Ureter (tissue), 1 donor: ENCODE results near the gene DAPK3. TPM values are rescaled to one million over a fixed set of nuclear protein-coding genes. Genes with fewer than 3 reads are reported as not detected.
A peak's percentile ranks its signal among the peaks of the same experiment; 100 is the strongest.
"Not testable (repeated sequence)": the region's sequence is repeated elsewhere in the genome, so short reads cannot be mapped to it uniquely, and the experiment has no call there.

Experiments used
- DNase-seq: peaks from one replicate; pipeline ENCODE4 v3.0.0-alpha.2; 2020; ENCODE audit warnings: low spot score
- total RNA-seq: library from RNA; stranded (reverse); gene quantifications from one replicate; pipeline ENCODE4 v1.2.4, GENCODE V29; 2023
- donor health status: DM: yes; HTN: yes; CAD: no.

Gene DAPK3
- total RNA-seq, 1 donor from 2014 or later: 53.0 TPM

DNA sequence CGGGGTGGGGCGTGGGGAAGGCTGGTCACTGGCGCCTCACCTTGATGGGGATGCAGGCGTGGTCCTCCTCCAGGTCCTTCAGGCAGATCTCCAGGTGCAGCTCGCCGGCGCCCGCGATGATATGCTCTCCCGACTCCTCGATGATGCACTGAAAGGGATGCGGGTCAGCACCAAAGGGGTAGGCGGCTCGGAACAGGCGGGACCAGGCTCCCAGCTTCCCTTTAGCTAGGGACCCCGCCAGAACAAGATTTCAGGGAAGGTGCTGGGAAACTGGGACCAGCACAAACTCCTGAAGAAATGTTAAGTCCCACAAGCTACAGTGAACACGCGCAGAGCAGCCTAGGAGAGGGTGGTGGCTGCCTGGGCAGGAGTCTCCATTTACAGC, 8.4 kb upstream of the DAPK3 start:
- DNase-seq: peak; percentile 44

DNA sequence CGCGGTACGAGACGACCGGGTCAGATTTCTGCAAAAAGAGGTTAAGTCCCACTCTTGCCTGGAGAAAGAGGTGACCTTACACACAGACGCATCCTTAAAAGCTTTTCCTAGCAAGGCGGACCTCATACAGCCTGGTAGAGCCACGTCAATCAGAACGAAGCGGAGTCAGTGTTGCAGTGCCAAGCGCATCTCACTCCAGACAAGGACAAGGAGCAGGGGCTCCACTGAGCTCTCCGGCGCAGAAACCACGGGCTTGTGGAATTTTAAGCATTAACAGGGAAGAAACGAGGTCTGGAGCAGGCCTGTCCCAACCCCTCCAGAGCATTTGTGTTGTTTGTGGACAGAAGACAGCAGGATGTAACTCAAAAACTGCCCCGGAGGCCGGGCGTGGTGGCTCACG, 7.2 kb upstream of the DAPK3 start:
- no peak for DNase-seq

DNA sequence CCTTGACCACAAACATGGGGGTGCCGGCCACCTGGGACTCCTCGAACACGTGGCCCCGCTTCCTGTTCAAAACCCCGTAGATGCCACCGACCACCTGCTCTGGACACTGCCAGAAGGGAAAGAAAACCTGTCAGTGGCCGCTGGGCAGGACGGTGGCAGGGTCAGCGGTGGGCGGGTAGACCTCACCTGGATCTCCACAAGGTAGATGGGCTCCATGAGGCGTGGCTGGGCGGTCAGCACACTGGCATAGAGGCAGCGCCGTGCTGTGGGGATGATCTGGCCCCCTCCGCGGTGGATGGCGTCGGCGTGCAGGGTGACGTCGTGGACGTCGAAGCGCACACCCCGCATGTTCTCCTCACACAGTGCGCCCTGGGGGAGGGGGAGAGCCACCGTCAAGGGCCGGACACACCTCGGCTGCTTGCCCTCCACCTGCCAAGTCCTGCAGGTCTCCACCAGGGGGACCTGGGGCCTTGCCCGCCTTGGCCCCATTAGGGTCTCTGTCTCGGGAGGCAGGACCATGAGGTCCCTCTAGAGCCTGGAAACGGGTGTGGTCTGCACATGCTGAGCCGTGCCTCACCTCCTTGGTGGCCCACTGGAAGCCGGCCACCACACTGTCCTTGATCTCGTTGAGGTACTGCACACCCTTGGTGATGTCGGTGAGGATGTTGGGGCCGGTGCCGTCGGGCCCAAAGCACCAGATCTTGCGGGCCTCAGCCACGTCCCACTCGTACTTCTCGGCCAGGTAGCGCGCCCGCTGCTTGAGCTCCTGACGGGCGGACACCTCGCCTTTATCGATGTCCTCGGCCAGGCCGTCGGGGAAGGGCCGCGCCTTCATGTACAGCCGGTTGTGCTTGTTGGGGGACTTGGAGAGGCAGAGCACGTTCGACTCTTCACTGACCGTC, 6.6 kb upstream of the DAPK3 start:
- peak; percentile 43 for DNase-seq

DNA sequence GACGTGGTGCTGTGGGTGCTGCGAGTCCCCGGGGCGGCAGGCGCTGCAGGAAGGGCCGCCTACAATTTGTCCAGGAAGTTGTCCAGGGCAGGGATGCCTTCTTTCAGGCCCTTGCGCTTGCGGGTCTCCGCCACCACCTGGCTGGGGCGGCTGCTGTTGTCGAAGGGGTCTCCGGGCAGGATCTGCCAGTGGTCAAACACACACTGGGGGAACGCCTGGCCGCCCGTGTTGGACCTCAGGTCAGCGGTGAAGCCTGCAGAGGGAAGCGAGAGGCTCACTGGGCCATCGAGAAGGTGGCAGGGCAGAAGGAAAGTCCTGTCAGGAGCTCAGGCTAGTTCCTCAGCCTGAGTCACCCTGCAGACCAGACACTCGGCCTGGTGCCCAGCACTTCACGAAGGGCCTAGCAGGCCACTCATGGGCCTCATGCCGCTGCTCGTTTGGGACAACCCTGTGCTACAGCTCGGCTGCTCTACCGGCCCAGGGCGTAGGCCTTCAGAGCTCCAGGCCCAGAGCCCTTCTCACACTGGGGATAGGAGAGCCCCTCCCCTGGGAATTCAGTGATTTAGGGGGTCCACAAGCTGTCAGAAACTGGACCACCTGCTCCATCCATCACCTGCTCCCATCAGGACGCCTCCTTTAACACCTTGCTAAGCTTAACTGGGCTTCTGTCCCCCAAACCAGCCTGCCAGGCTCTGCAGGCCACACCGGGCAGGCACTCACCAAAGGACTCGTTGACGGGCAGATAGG, 5.8 kb upstream of the DAPK3 start:
- peak; percentile 55 for DNase-seq

DNA sequence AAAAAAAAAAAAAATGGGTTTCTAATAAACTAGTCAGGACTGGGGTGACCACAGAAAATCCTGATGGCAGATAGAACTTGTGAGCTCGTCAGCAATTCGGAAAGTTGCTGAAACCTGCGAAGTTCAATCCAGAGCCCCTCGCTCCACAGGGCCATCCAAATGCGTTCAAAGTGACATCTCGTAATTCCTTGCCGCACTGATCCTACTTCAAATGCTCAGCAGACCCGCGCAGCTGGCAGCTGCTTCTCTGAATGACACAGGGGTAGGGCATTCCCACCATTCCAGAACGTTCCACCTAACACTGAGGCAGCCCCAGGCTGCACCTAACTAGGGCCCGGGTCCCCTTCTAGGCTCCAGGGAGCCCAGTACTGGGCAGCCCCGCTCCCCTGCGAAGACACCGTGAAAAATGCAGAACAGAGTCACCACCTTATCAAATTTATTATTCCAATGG, 4.8 kb upstream of the DAPK3 start:
- no peak for DNase-seq

DNA sequence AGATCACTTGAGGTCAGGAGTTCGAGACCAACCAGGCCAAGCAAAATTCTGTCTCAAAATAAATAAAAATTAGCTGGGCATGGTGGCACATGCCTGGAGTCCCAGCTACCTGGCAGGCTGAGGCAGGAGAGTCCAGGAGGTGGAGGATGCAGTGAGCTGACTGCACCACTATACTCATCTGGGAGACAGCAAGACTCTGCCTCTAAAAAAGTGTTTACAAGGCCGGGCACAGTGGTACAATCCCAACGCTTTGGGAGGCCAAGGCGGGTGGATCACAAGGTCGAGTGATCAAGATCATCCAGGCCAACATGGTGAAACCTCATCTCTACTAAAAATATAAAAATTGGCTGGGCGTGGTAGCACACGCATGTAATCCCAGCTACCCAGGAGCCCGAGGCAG, 4.2 kb upstream of the DAPK3 start:
- no peak for DNase-seq

DNA sequence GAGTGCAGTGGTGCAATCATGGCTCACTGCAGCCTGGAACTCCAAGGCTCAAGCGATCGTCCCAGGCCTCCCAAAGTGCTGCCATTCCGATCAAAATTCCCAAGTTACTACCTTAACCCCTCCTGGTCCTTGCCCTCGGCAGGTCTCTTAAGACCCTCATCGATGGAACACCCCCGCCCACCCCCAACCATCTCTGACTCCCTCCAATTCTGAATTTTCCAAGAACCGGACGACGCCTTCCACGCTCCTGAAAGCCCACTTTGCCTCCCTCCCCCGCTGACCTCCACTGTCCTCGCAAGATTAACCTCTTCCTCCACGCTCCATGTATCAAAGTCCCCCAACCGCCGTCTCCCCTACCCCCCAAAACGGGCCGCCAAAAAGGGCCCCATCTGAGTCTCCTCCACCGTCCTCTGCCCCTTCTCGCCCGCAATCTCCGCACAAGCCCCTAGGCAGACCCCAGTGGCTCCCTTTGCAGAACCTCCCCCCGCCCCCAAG, 539 bp downstream of the DAPK3 start:
- peak; percentile 49 for DNase-seq

DNA sequence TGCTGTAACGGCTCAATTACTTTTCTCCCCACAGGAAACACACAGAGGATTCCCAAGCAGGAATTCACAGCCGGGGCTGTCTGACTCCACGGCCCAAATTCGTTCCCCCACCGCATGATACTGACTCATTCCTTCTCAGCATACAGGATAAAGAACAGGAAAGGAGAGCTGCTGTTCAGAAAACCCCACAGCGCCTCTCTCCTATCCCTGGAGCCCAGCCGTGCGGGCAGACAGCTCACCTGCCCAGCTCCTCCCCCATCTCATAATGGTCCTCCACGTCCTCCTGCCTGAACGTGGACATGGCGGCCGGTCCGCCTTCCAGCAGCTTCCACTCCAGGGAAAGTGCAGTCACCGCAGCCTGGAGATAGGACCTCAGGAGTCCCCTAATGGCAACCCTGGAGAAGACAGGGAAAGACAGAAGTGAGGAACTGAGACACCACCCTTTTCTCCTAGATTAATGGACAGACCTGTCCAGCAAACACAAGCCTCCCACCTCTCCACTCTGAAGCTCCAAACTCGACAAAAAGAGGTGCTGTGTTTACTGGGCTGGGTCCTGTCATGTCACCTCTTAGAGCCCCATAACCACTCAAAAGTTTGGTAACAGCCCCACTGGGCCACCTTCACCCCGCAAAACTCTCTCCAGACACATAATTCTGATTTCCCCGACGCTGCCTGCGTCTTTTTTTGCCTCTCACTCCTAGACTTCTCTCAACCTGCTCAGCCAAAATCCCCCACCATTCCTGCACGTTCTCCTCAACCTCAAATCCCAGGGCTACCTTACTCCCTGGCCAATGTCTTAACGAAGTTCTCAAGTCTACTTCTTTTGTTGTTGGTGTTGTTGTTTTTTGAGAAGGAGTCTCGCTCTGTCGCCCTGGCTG, 1.2 kb downstream of the DAPK3 start:
- DNase-seq: peak; percentile 47

DNA sequence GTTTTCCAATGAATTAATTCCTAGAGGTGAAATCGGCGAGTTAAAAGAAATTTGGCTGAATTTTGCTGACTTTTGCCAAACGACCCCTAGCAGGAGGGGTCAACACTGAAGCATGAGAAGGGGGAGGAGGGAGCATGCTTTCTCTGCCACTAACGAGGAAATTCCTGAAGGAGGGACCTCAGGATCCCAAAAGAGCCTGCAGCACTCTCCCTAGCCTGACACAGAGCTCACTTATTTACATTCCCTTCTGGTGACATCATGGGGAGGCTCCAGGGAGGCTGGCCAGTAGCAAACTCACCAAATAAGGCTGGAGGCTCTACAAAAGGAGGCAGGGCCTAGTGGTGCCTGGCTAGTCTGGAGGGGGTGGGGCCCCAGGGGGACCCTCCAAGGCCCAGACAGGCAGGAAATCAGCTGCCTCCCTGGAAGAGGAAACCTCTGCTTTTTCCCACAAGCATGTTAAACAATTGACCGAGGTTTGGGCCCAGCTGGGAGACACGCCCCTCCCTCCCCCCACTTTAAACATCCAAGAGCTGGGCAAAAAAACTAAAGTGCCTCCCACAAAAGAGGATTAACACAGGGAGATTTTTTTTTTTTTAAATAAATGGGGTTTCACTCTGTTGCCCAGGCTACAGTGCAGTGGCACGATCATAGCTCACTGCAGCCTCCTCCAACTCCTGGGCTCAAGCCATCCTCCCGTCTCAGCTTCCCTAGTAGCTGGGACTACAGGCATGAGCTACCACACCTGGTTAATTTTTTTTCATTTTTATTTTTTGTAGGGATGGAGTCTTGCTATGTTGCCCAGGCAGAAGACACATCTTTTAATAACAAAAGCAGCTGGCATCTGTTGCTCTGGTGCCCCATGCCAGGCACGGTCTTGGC, 2.1 kb downstream of the DAPK3 start:
- DNase-seq: peak; percentile 89

DNA sequence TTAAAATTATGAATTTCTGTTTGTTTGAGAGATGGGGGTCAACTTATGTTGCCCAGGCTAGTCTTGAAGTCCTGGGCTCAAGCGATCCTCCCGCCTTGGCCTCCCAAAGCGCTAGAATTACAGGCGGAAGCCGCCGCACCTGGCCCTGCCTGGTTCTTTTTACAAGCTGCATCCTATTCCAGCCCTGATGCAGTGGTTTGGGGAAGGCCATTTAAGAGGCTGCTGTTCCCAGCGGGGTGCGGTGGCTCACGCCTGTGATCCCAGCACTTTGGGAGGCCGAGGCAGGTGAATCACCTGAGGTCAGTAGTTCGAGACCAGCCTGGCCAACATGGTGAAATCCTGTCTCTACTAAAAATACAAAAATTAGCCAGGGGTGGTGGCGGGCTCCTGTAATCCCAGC, 2.9 kb downstream of the DAPK3 start:
- not testable (repeated sequence) for DNase-seq

DNA sequence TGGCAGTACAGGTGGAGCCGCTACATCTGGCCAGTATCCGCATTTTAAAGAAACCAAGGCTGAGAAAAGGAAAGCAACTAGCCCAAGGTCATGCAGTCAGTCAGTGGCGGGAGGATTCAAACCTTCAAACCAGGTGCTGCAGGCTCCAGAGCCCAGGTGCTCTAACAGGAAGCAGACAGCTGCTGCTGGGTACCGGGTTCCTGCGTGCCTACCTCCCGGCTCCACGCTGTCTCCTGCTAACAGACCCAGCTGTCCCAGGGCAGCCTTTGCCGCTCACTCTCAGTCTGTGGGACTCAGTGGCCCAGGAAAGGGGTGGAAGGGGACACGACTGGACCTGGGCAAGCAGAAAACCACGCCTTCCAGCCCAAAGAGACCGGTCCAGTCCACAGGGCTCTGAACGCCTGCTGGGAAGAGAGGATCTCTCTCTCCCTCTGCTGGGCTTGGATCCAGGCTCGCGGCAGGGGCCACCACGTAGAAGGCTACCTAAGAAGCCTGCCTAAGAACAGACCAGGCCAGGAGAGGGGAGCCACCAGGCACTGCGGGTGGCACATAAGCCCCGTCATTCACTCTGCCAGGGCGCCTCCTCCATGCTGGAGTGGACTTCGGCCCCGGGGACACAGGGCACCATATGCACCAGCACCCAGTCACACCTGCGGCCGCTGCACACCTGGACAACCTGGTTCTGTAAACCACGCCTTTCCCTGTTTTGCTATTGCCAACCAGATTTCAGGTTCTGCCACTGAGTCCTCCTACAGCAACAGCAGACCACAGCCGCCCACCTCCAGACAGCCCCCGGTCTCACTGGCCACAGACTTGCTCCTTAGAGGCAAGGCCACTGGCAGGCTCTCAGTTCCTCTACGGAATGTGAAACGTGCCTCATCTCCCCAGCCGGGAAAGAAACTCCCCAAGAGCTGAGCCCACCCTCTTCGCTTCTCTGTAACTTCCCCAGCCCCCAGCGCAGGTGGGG, 4.6 kb downstream of the DAPK3 start:
- DNase-seq: no peak

DNA sequence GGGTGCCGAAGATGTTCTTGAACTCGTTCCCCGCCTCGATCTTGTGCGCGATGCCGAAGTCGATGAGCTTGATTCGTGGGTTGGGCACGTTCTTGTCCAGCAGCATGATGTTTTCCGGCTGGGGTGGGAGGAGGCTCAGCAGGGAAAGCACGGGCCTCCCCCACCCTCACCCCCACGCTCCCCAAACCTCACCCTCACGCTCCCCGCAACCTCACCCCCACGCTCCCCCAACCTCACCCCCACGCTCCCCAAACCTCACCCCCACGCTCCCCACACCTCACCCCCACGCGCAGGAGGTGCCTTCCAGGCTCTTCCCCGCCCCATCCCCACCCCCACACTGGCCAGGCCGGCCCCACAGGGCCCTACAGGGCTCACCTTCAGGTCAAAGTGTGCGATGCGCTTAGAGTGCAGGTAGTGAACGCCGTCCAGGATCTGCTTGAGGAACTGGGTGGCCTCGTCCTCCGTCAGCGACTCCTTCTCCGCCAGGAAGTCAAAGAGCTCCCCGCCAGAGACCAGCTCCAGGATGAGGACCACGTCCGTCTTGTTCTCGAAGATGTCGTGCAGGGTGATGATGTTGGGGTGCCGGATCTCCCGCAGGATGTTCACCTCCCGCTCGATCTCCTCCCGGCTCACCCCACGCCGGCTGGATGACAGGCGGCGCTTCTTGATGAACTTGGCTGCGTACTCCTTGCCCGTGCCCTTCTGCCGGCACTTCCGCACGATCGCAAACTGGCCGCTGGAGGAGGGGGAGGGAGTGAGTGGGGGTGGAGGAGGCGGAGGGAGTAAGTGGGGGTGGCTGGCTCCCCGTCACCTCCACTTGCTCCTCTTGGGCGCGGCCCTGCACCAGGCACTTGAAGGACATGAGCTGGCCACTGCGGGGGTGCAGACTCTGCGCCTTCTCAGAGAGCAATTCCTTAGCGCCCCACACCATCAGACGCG, 6.4 kb downstream of the DAPK3 start:
- no peak for DNase-seq

DNA sequence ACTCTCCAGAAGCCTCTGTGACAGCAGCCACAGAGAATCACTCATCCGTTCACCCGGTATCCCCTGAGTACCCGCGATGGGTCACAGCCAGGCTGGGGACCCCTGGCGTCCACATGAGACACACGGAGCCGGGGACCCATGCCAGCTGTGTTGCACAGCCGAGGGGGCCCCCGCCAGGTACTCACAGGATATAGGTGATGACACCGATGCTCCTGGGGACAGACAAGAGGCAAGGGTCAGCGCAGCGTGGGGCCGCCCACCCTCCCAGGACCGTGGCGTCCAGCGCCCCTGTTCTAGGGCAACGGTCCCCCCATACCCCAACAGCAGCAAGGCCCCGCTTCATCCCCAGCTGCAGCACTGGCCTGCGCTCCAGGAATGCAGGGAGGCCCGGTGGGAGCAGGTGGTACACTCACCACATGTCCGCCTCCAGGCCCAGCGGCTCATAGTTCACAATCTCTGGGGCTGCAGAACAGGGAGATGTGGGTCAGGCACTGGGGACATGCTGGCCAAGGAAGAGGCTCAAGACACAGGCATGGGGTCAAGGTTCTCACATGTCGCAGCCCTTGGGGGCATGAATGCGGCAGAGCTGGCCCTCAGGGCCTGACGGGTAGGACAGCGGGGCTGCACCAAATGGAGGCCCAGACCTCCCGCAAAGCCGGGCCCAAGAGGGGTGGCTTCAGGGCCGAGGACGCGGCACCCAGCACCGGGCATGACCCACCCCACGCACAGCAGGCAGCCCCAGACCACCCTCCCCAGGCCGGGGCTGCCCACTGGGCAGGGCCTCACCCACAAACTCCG, 7.2 kb downstream of the DAPK3 start:
- no peak for DNase-seq

DNA sequence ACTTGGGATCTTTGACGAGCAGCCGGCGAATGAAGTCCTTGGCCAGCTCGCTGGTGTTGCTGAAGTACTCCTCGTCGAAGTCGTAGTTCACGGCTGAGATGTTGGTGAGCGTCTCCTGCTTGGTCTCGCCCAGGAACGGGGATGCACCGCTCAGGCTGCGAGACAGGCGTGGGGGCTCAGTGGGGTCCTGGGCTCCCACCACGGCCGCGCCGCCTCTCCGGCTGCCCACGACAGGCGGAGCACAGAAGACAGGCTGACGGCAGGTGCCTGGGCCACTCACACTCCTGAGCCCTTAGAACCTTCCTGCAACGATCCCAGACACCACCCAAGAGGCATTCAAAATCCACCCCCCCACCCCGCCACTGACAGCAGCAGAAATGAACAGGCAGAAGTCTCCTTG, 9.9 kb downstream of the DAPK3 start:
- DNase-seq: no peak

DNA sequence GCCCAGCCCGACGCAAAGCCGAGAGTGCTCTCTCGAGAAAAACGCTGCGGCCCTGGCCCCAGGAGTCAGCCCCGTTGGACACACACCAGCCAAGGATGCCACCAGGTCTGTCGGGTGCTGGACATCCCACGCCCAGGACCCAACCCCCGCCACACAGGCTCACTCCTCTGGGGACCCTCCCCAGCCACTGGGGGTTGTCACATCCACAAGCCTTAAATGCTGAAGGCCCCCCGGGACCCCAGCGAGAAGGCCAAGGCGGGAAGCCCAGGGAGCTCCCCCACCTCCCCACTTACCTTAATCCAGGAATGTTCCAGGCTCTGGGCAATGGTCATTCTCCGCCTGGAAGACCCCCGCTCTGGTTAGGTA, 11.2 kb downstream of the DAPK3 start:
- DNase-seq: no peak

DNA sequence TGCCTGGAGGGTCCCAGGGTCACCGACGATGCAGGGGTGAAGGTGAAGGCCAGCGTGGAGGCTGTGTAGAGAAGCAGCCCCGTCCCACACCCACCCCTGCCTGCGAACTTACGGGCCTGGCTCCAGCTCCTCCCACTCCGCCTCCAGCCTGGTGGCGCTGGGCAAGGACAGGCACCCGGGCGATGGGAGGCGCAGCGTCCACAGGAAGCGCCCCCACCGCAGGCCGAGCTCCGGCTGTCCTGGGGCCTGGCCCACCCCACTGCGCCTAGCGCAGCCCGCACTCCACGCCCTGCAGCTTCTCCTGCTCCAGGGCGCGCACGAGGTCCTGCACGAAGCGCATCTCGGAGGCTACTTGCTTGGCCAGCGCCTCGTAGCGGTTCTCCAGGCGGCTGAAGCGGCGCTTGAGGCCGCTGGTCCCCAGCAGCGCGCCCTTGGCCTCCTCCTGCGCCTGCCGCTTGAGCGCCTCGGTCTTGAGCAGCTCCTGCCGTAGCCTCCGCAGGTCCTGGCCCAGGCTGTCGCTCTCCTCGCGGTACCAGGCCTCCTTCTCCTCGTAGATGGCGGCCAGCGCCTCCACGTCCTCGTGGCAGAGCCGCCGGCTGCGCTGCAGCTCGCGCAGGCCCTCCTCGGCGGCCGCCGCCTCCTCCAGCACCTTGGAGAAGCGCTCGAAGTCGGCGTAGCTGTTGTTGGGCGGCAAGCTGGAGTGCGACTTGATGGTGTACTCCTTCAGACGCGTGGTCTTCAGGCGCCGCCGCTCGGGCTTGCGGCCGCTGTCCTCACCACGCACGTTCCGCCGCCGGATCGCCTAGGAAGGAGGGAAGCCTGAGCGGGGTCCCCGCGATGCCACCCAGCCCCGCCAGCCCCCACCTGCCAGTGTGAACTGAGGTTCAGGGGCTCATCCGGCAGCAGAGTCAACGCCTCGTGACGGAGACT, 11.8 kb downstream of the DAPK3 start:
- no peak for DNase-seq

DNA sequence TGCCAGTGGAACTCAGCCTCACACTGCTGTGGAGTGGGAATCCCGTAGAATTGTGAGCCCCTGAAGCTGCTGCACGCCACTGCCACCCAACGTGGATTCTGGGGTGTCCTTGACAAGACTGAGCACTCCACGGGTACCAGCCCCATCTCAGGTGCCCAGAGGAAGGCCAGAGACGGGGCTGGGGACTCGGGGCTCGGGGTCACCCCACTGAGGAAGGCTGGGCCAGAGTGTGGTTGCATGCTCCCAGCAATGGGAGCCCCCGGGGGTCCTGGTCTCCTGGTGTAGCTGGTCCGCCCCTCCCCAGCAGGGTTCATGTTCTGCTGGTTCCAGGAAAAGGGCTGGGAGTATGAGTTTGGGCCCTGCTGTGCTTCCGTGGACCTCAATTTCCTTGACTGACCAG, 15.2 kb downstream of the DAPK3 start:
- no peak for DNase-seq
